Lung (tissue), 12 donors: ENCODE data around the gene HGS. TPM values are rescaled to one million over a fixed set of nuclear protein-coding genes. Genes with fewer than 3 reads are reported as not detected.

Experiments
- ATAC-seq: fragments of 200-7000 bp; cut with Tn5 transposase; one replicate; pipeline ENCODE4 v1.9.1; 2020; ENCODE audit warnings: moderate number of reproducible peaks; ENCODE audit not compliant: insufficient read depth, low FRiP score
- DNase-seq, 3 donors: peaks; one replicate each; pipeline ENCODE4 v3.0.0-alpha.2; 2013 to 2017
- H3K27ac ChIP-seq, 2 donors: one replicate each; pipeline ENCODE4 v1.5.1; 2013; ENCODE audit warnings: mild to moderate bottlenecking in 2 of 2, moderate library complexity in 2 of 2, control low read depth in 1 of 2, inconsistent platforms in 1 of 2, low read depth in 1 of 2, low read length in 1 of 2
- H3K27me3 ChIP-seq, 3 donors: one replicate each; pipeline ENCODE4 v1.5.1; 2013; ENCODE audit warnings: low read length in 2 of 3; ENCODE audit not compliant: control insufficient read depth in 3 of 3, insufficient read depth in 3 of 3
- H3K36me3 ChIP-seq, 4 donors: one replicate each; pipeline ENCODE4 v1.5.1; 2013; ENCODE audit warnings: low read length in 4 of 4, mild to moderate bottlenecking in 1 of 4, moderate library complexity in 1 of 4; ENCODE audit not compliant: control insufficient read depth in 4 of 4, insufficient read depth in 4 of 4
- H3K4me1 ChIP-seq, 5 donors: one replicate each; pipeline ENCODE4 v1.5.1; 2013; ENCODE audit warnings: low read length in 5 of 5, mild to moderate bottlenecking in 2 of 5, moderate library complexity in 1 of 5; ENCODE audit not compliant: control insufficient read depth in 5 of 5, insufficient read depth in 5 of 5
- H3K4me3 ChIP-seq: one replicate; pipeline ENCODE4 v1.5.1; 2013; ENCODE audit warnings: mild to moderate bottlenecking, control low read depth, moderate library complexity
- H3K9ac ChIP-seq, 2 donors: one replicate each; pipeline ENCODE4 v1.5.1; 2013; ENCODE audit warnings: low read length in 2 of 2, control low read depth in 1 of 2; ENCODE audit not compliant: insufficient read depth in 1 of 2
- H3K9me3 ChIP-seq, 4 donors: one replicate each; pipeline ENCODE4 v1.5.1; 2013; ENCODE audit warnings: low read length in 3 of 4, mild to moderate bottlenecking in 1 of 4, moderate library complexity in 1 of 4; ENCODE audit not compliant: control insufficient read depth in 4 of 4, insufficient read depth in 3 of 4
- WGBS, 2 donors: extraction: QIAGEN DNeasy Blood & Tissue Kit; methylation state at CpG; one replicate each; pipeline ENCODE4 v1.1.7; 2013; 5-methylcytosine and 5-hydroxymethylcytosine counted together
- polyA plus RNA-seq, 2 donors: library from polyadenylated mRNA; stranded (reverse); fragments of 200-250 nt; gene quantifications; one replicate each; pipeline ENCODE4 v1.2.1, GENCODE V29; 2013
- total RNA-seq, 2 donors: library from RNA; depleted of rRNA in 1 of 2; stranded (reverse); fragments of >200 nt in 1 of 2; gene quantifications; one replicate each; pipeline ENCODE4 v1.2.1, GENCODE V29; 2014 to 2021
- TF ChIP-seq, protein P1 (sequence below): IDR thresholded peaks from 2 replicates; pipeline ENCODE4 v1.5.1; 2012; ENCODE audit warnings: mild to moderate bottlenecking; ENCODE audit errors: control extremely low read depth, extremely low read depth
- donor health status: control.
- donor health status: control.
- donor health status: Bipolar disorder and iron deficiency.
- donor health status: healthy.
- donor health status: DM: yes; HTN: yes; CAD: no.

Gene HGS
- total and polyA plus RNA-seq, 4 donors: 51.5 to 128 (median 108) TPM

GRCh38 chr17:81713556-81714411, 30.0 kb downstream of the HGS start:
- Histone ChIP-seq H3K9me3 (no peaks in the 10 kb centered on the region), H3K4me1 (peaks cover 0 to 32% (median 8%) of the 10 kb centered on the region in 5 donors), H3K27me3 (peaks cover 0 to 10% (median 9%) of the 10 kb centered on the region in 3 donors), H3K9ac (no peak overlapping the region), H3K36me3 (peaks cover 0 to 2% (median 0%) of the 10 kb centered on the region in 4 donors), H3K27ac (no peak overlapping the region), H3K4me3 (no peak overlapping the region)
- no peak for DNase-seq
- 73 to 77% methylated on average over 36 of the region's 36 CpGs for WGBS, 2 donors
- TF ChIP-seq, protein P1, sequence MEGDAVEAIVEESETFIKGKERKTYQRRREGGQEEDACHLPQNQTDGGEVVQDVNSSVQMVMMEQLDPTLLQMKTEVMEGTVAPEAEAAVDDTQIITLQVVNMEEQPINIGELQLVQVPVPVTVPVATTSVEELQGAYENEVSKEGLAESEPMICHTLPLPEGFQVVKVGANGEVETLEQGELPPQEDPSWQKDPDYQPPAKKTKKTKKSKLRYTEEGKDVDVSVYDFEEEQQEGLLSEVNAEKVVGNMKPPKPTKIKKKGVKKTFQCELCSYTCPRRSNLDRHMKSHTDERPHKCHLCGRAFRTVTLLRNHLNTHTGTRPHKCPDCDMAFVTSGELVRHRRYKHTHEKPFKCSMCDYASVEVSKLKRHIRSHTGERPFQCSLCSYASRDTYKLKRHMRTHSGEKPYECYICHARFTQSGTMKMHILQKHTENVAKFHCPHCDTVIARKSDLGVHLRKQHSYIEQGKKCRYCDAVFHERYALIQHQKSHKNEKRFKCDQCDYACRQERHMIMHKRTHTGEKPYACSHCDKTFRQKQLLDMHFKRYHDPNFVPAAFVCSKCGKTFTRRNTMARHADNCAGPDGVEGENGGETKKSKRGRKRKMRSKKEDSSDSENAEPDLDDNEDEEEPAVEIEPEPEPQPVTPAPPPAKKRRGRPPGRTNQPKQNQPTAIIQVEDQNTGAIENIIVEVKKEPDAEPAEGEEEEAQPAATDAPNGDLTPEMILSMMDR: no peak
- ATAC-seq: no peak

- 96 to 97% methylated on average over 39 of the region's 39 CpGs for WGBS, 2 donors
- Histone ChIP-seq H3K36me3 (peaks cover 0 to 2% (median 0%) of the 10 kb centered on the region in 4 donors), H3K27me3 (peaks cover 0 to 10% (median 9%) of the 10 kb centered on the region in 3 donors), H3K27ac (no peak overlapping the region), H3K4me3 (no peak overlapping the region), H3K4me1 (peaks cover 0 to 32% (median 8%) of the 10 kb centered on the region in 5 donors), H3K9ac (no peak overlapping the region), H3K9me3 (no peaks in the 10 kb centered on the region)
- TF ChIP-seq, protein P1: no peak
- ATAC-seq (no peak), DNase-seq (no peak)
Measured at GRCh38 chr17:81714412-81715106, 30.7 kb downstream of the HGS start.

DNA sequence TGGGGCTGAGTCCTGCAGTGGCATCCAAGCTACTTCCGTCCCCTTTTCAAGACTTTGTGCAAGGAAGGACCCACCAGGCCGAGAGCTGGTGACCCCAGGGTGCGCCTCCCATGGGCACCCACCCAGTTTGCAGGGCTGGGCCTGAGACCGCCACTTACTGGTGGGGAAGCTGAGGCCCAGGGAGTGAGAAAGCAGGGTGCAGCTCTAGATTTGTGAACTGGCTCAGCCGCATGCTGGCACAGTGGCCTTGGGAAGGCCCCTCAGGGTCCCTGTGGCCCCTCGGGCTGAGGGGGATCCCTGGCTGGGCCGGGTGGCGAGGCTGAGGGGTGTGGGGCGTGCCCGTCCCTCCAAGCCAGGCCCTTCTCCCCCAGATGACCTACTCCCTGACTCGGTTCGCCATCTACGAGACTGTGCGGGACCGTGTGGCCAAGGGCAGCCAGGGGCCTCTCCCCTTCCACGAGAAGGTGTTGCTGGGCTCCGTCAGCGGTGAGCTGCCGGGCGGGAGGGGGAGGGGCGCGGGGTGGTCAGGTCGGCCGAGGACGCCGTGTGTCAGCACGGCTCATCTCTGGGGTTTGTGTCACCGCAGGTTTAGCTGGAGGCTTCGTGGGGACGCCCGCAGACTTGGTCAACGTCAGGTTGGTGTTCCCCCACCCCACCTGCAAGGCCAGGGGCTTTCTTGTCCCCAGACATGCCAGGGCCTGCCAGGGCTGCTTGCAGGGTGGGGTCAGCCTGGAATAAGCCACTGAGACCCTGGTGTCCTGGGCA, 31.5 kb downstream of the HGS start:
- no peak for DNase-seq
- TF ChIP-seq, protein P1: no peak
- no peaks in the 10 kb centered on the region for H3K9me3 ChIP-seq
- no peak overlapping the region for H3K4me3 ChIP-seq
- no peak overlapping the region for H3K9ac ChIP-seq
- H3K27me3 ChIP-seq: peaks cover 0 to 10% (median 9%) of the 10 kb centered on the region in 3 donors
- no peak for ATAC-seq
- H3K4me1 ChIP-seq: peaks cover 0 to 32% (median 5%) of the 10 kb centered on the region in 5 donors
- H3K36me3 ChIP-seq: peaks cover 0 to 2% (median 0%) of the 10 kb centered on the region in 4 donors
- no peak overlapping the region for H3K27ac ChIP-seq
- WGBS, 2 donors: 94 to 95% methylated on average over 30 to 32 of the region's 32 CpGs
